Measurements from ENCODE around the gene CNTF.

CNTF gene

DNA sequence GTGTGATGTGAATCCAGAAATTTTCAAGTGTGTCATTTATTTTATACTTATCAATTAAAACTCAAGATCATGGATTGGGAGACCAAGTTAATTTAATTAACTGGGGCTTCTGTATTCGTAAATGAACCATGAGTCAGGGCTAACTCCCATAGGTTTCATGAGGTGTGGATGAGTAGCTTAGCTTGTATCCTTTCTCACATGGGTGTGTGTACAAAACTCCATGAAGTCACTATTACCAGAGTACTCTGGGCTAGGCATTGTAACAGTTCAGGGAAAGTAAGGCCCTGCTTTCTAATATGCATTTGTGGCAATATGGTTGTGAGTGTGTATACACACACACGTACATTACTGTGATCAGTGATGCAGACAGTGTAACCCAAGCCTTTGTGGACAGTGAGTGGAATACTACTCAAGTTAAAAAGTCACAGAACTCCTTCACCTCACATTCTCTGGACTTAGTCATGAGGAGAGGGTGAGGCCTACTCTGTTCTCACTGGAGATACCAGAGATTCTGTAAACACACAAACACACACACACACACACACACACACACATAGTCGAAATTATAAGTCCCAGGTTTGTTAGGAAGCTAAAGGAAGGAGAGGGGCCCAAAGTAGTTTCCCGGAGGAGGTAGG, 3.5 kb downstream of the CNTF start:
- TF ChIP-seq GATA3 (IDR thresholded peaks at IDR 0.05; ENCODE audit: low read depth, low read length): no peak
- no peak for TF ChIP-seq GATA2 (IDR thresholded peaks at IDR 0.05; ENCODE audit: low read depth, low read length)

DNA sequence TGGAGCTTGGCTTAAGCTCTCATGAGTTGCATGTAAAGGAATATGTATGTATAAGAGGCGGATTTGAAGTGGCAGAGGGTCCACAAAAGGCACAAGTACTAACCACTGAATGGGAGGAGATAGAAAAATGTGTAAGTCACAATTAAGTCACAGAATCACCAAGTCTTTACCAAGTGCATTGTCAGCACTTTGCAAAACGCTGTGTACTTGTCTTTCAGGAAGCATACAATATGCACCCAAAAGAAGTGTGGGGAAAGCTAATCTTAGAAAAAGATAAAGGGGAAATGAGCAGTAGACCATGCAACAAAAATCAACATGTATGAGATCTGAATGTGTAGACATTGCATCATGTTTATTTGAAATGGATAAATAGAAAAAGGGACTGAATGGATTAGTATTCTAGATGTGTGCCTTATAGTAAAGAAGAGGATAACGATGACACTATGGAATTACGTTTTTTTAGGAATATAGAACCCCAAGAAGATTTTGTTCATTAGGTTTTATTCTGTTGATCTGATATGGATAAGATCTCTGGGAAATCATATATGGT, 4.5 kb downstream of the CNTF start:
- TF ChIP-seq GATA2 (IDR thresholded peaks at IDR 0.05; ENCODE audit: low read depth, low read length): no peak
- no peak for TF ChIP-seq GATA3 (IDR thresholded peaks at IDR 0.05; ENCODE audit: low read depth, low read length)

DNA sequence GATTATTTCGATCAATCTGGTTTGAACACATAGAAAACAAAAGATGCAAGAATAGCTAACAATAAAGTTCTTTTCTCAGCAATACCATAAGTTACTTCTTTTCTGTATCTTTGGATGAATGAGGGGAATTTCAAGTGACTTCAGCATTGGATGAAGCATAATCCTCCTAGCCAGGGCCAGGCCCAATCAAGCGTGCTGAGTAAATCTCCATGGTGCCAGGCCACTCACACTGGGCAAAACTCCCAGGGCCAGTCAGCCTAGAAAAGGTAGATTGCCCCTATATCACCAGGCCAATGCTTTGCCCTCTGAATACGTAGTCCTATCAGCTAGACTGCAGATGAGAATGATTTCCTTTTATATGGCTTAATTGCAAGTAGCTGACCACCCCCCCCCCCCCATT, 6.0 kb downstream of the CNTF start:
- TF ChIP-seq GATA3 (IDR thresholded peaks at IDR 0.05; ENCODE audit: low read depth, low read length) (no peak), GATA2 (IDR thresholded peaks at IDR 0.05; ENCODE audit: low read depth, low read length) (no peak)

DNA sequence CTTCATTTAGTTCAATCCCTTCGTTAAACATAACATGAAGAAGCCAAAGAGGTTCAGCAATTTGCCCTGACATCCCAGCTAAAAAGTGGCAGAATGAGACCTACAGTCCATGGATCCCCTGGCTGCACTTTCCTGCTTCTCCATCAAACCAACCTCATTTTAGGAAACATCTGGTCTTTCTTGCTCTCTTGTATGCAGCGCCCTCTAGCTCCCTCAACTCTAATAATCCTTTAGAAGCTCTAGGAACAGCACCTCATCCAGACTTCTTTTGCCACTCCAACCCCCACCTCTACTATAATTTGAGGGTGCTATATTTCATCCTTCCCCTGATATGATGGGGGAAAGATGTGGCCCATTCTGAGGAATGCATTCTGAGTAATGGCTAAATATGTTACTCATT, 7.4 kb downstream of the CNTF start:
- TF ChIP-seq GATA2 (IDR thresholded peaks at IDR 0.05; ENCODE audit: low read depth, low read length) (no peak), GATA3 (IDR thresholded peaks at IDR 0.05; ENCODE audit: low read depth, low read length) (no peak)

DNA sequence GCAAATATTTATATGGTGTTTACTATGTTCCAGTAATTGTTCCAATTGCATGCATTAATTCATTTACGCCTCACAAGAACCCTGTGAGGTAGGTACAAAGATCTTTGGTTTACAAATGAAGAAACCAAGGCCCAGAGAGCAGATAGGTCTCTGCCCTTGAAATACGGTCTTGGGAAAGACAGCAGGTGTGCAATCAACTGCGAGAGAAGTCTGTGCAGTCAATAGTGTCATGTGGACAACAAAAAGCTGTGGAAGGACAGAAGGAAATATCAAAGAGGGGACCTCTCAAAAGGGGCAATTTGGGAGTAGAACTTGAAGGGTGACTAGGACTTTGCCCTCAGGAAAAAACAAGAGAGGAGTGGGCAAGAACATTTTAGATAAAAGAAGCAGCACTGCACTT, 8.9 kb downstream of the CNTF start:
- TF ChIP-seq GATA2 (IDR thresholded peaks at IDR 0.05; ENCODE audit: low read depth, low read length): no peak
- no peak for TF ChIP-seq GATA3 (IDR thresholded peaks at IDR 0.05; ENCODE audit: low read depth, low read length)

DNA sequence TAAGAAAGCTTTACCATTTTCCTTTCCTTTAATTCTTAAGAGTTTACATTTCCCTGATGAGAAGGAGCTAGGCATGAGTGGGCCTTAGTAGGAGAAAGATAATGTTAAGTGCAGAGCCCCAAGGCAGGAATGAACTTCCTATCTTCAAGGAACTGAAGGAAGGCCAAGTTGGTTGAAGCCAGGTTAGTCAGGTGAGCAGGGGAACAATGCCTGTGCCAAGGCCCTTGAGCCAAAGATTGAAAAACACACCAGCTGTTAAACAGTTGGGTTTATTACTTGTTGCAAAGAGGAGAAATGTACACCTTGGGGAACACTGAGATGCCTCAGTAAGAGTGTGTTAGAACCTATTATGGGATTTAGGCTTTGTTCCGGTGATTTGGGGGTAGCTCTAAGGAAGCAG, 10.0 kb downstream of the CNTF start:
- no peak for TF ChIP-seq GATA3 (IDR thresholded peaks at IDR 0.05; ENCODE audit: low read depth, low read length)
- no peak for TF ChIP-seq GATA2 (IDR thresholded peaks at IDR 0.05; ENCODE audit: low read depth, low read length)

DNA sequence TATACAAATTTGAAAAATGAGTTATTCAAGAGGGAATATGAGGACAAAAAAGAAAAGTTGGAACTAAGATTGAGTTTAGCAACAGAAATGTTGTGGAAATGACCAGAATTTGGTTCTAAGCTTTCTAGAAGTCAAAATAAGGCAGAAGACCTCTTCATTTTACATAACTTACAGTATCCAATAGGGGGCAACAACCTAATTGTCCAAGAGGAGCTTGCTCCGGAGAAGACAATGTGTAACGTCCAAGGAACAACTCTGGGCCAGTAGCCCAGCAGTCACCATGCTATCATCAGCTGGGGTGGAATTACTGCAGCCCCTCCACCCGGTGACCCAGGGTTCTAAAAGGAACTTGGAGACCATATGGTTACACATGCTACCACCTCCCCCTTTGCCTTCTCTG, 14.1 kb downstream of the CNTF start:
- TF ChIP-seq GATA2 (IDR thresholded peaks at IDR 0.05; ENCODE audit: low read depth, low read length) (no peak), GATA3 (IDR thresholded peaks at IDR 0.05; ENCODE audit: low read depth, low read length) (no peak)

DNA sequence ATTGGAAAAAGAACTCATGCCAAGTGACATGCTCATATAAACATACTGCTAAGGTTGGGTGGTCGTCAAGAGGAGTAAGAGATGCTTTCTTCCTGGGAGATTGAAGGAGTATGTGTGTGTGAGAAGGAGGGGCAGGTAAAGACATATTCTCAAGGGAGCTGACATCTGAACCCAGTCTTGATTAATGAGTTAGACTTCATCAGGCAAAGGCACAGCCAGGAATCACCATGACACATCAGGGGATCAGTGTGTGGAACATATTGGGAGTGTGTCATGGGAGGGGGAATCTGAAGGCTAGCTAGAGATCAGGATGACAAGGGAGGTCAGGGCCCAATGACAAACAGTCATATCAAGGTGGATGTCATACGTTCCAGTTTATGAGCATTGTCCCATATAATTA, 14.9 kb downstream of the CNTF start:
- TF ChIP-seq GATA2 (IDR thresholded peaks at IDR 0.05; ENCODE audit: low read depth, low read length) (no peak), GATA3 (IDR thresholded peaks at IDR 0.05; ENCODE audit: low read depth, low read length) (no peak)

DNA sequence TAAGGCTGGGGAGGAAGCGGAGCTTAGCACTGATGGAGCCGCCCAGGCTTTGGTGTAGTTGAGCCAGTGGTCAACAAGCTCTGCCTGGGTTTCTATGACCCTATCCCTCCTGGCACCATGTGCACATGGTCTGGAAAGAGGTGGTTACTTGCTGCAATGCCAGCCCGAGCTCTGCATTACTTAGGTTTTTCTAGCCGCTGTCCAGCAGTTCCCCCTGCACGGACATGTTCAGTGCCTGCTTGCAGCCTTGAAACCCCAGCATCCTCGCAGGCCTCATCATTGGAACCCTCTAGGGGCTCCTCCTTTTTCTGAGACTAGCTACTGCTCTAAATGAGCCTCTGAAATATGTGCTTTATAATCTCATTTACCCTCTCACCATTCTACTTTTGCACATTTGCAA, 16.6 kb downstream of the CNTF start:
- TF ChIP-seq GATA3 (IDR thresholded peaks at IDR 0.05; ENCODE audit: low read depth, low read length): no peak
- no peak for TF ChIP-seq GATA2 (IDR thresholded peaks at IDR 0.05; ENCODE audit: low read depth, low read length)

DNA sequence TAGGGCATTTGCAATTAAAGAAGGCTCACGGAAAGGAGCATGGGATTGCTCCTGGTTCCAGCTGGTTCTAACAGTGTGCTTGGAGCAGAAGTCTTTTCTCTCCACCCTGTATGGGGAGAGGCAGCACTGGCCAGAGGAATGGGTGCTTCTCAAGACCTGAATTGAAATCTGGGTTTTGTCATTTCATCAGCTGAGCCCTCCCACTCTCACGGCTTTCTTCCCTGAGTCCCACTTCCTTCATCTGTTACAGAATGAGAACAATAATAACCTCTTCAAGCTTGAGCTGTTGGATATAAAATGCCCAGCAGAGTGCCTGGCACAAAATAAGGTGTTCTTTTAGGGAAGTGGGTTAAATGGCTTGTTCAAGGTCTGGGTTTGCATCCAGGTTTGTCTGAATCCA, 17.2 kb downstream of the CNTF start:
- TF ChIP-seq GATA3 (IDR thresholded peaks at IDR 0.05; ENCODE audit: low read depth, low read length) (no peak), GATA2 (IDR thresholded peaks at IDR 0.05; ENCODE audit: low read depth, low read length) (no peak)

DNA sequence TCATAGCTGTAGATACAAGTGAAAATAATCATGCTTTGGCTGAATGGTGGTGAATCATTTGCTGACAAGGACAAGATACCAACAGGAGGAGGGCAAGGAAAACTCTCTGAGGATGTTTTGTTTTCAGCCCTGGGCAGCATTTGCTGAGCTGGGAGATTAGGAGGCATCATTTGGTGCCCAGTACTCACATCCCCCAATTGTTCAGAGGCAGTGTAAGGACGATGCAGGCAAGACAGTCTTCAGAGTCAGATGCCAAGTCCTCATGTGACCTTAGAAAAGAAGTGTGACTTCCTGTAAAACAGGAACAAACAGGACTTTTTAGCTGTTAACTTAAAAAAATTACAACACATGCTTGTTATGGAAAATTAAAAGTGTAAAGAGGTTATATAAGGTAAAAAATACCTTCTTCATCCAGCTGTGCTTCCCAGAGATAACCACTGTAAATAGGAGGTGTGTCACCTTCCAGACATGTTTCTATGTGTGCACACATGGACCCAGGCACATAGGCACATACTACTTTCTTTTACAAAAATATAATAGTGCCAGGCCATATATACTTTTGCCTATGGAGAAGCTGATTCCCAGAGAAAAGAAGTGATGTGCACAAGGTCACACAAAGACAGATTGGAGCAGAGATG, 18.0 kb downstream of the CNTF start:
- TF ChIP-seq GATA2 (IDR thresholded peaks at IDR 0.05; ENCODE audit: low read depth, low read length) (no peak), GATA3 (IDR thresholded peaks at IDR 0.05; ENCODE audit: low read depth, low read length) (no peak)

DNA sequence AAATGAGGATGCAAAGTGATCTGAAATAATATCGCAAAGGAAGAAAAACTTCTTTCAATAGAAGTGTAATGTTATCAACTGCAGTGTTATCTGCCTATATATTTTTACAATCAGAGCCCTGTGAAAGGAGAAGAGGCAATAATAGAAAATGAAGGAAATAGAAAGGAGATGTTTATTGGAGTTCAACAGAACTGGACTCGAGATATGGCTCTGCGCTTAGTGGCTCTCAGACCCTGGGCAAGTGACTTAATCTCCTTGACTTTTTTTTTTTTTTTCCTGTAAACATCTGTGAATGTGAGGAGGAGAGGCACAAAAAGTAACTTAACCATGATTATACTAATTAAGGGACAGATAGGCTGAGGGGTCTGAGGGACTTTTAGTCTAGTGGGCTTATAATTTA, 18.9 kb downstream of the CNTF start:
- no peak for TF ChIP-seq GATA3 (IDR thresholded peaks at IDR 0.05; ENCODE audit: low read depth, low read length)

DNA sequence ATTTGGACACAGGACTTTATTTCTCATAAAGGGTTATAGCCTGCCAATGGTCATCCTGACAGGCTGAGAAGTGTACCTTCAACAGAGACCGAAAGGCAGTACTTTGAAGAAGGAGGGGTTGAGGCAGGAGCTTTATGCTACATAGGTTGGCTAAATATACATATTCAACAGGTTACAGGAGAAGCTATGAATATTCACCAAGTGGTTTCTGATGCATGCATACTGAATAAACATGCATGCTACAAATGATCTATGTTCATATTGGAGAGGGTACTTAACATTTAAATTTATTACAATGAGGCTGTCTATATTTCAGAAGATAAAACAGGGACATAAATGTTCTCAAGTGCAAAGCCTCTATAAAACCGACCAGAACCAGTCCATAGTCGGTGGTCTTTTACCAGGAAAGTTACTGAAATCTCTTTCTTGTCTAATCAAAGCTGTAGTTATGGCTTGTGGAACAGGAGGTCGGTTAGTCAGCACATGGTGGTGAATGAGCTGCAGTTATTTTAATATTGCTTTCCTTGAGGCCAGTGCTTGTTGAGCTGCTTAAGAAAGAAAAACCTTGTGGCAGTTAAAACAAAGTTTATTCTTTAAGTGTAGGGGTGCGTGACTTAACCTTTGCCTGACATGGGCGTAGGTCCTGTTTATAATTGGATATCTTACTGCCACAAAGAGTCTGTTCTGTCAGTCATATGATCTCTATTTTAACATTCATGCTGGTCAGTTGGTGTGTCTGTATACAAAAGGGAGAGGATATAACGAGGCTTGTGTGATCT, 19.5 kb downstream of the CNTF start:
- TF ChIP-seq GATA3 (IDR thresholded peaks at IDR 0.05; ENCODE audit: low read depth, low read length): no peak
- no peak for TF ChIP-seq GATA2 (IDR thresholded peaks at IDR 0.05; ENCODE audit: low read depth, low read length)

DNA sequence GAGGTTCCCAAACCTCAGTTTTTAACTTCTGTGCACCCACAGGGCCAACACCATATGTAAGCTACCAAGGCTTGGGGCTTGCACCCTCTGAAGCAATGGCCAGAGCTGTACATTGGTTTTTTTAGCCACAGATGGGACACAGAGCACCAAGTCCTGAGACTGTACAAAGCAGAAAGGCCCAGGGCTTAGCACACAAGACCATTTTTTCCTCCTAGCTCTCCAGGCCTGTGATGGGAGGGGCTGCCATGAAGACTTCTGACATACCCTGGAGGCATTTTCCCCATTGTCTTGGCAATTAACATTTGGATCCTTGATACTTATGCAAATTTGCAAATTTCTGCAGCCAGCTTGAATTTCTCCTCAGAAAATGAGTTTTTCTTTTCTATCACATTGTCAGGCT, 23.4 kb downstream of the CNTF start:
- TF ChIP-seq GATA2 (IDR thresholded peaks at IDR 0.05; ENCODE audit: low read depth, low read length) (no peak), GATA3 (IDR thresholded peaks at IDR 0.05; ENCODE audit: low read depth, low read length) (no peak)
